HUES64 (cell line): Measurements from ENCODE around the gene REXO2. TPM values are rescaled to one million over a fixed set of nuclear protein-coding genes. Genes with fewer than 3 reads are reported as not detected.
A peak's percentile ranks its signal among the peaks of the same experiment; 100 is the strongest.

Source experiments
- H3K27ac ChIP-seq: 2 replicates; pipeline ENCODE4 v1.7.0; 2013; ENCODE audit warnings: low read depth, low read length, inconsistent platforms
- H3K27me3 ChIP-seq: 2 replicates; pipeline ENCODE4 v1.6.1; 2013; ENCODE audit warnings: mild to moderate bottlenecking, low read length; ENCODE audit not compliant: insufficient read depth
- H3K36me3 ChIP-seq: 2 replicates; pipeline ENCODE4 v1.6.1; 2013; ENCODE audit warnings: mild to moderate bottlenecking, low read length; ENCODE audit not compliant: insufficient read depth
- H3K4me1 ChIP-seq: 2 replicates; pipeline ENCODE4 v1.6.1; 2013; ENCODE audit warnings: mild to moderate bottlenecking, low read length, moderate library complexity; ENCODE audit not compliant: insufficient read depth
- H3K4me3 ChIP-seq: 2 replicates; pipeline ENCODE4 v1.5.1; 2013; ENCODE audit warnings: mild to moderate bottlenecking, low read length, moderate library complexity
- H3K9ac ChIP-seq: 2 replicates; pipeline ENCODE4 v1.6.1; 2013; ENCODE audit warnings: mild to moderate bottlenecking, low read depth, low read length
- H3K9me3 ChIP-seq: 2 replicates; pipeline ENCODE4 v1.6.1; 2013; ENCODE audit warnings: low read depth, low read length; ENCODE audit not compliant: insufficient read depth
- WGBS: fragments of 150-250, 120-280 bp; methylation state at CpG from one replicate; pipeline ENCODE4 v1.1.7; 2013; ENCODE audit warnings: missing lambda C conversion rate; 5-methylcytosine and 5-hydroxymethylcytosine counted together
- polyA plus RNA-seq, 2 experiments: library from polyadenylated mRNA; stranded (reverse); fragments of 50-300 nt; gene quantifications; one replicate each; pipeline ENCODE4 v1.2.3, GENCODE V29; 2013

REXO2 gene
- polyA plus RNA-seq (2013, experiment 1 of 2), result 119 TPM
- 107 TPM for polyA plus RNA-seq (2013, experiment 2 of 2)

- WGBS, result 1% methylated on average over 64 of the region's 64 CpGs
- H3K9ac ChIP-seq, result peak within 1 kb of the TSS; percentile 92
Observed at GRCh38 chr11:114439229-114440120, at the start of gene REXO2. TSS of gene REXO2 (plus strand) at chr11:114439467. CDS start at chr11:114439529, 62 bp downstream.

GRCh38 chr11:114392735-114393667 is 46.3 kb upstream of the REXO2 start:
- Histone ChIP-seq H3K4me1 (peaks cover 14% of the 10 kb centered on the region), H3K9me3 (no peaks in the 10 kb centered on the region), H3K9ac (no peak overlapping the region), H3K36me3 (no peaks in the 10 kb centered on the region), H3K4me3 (no peak overlapping the region), H3K27ac (no peak overlapping the region), H3K27me3 (no peaks in the 10 kb centered on the region)
- 89% methylated on average over 3 of the region's 4 CpGs for WGBS

More at GRCh38 chr11:114439229-114440120, at the start of gene REXO2:
- peaks cover 28% of the 10 kb centered on the region for H3K36me3 ChIP-seq
- H3K27me3 ChIP-seq, result no peaks in the 10 kb centered on the region
- H3K9me3 ChIP-seq, result no peaks in the 10 kb centered on the region
- H3K4me1 ChIP-seq, result peaks cover 32% of the 10 kb centered on the region
- peak within 1 kb of the TSS; percentile 83 for H3K27ac ChIP-seq
- H3K4me3 ChIP-seq, result peak within 1 kb of the TSS; percentile 83

GRCh38 chr11:114395736-114396135 is 43.5 kb upstream of the REXO2 start:
- H3K27me3 ChIP-seq, result no peaks in the 10 kb centered on the region
- H3K9ac ChIP-seq, result no peak overlapping the region
- no peaks in the 10 kb centered on the region for H3K9me3 ChIP-seq
- H3K27ac ChIP-seq, result no peak overlapping the region
- no peaks in the 10 kb centered on the region for H3K36me3 ChIP-seq
- peaks cover 28% of the 10 kb centered on the region for H3K4me1 ChIP-seq
- 41% methylated on average over 3 of the region's 3 CpGs for WGBS
- no peak overlapping the region for H3K4me3 ChIP-seq

GRCh38 chr11:114396916-114397315 is 42.4 kb upstream of the REXO2 start:
- Histone ChIP-seq H3K9me3 (no peaks in the 10 kb centered on the region), H3K4me3 (no peak overlapping the region), H3K27me3 (no peaks in the 10 kb centered on the region), H3K9ac (no peak overlapping the region), H3K4me1 (peaks cover 28% of the 10 kb centered on the region), H3K36me3 (no peaks in the 10 kb centered on the region; the same call in 1 of the 2 replicates), H3K27ac (no peak overlapping the region)

GRCh38 chr11:114397349-114397982 is 41.8 kb upstream of the REXO2 start:
- Histone ChIP-seq H3K9me3 (no peaks in the 10 kb centered on the region), H3K4me1 (peaks cover 28% of the 10 kb centered on the region), H3K9ac (no peak overlapping the region), H3K27me3 (no peaks in the 10 kb centered on the region), H3K27ac (no peak overlapping the region), H3K4me3 (no peak overlapping the region), H3K36me3 (no peaks in the 10 kb centered on the region; the same call in 1 of the 2 replicates)
- 100% methylated on average over 1 of the region's 2 CpGs for WGBS

GRCh38 chr11:114398303-114398920 is 40.9 kb upstream of the REXO2 start:
- Histone ChIP-seq H3K4me3 (peak overlapping the region; percentile 80; the same call in 1 of the 2 replicates), H3K27me3 (no peaks in the 10 kb centered on the region), H3K36me3 (peaks cover 9% of the 10 kb centered on the region), H3K9me3 (no peaks in the 10 kb centered on the region), H3K9ac (no peak overlapping the region), H3K4me1 (peaks cover 28% of the 10 kb centered on the region), H3K27ac (no peak overlapping the region)
- 69% methylated on average over 2 of the region's 4 CpGs for WGBS

GRCh38 chr11:114399490-114400215 is 39.6 kb upstream of the REXO2 start:
- Histone ChIP-seq H3K27me3 (no peaks in the 10 kb centered on the region), H3K4me3 (peak overlapping the region; percentile 80), H3K9ac (peak overlapping the region; percentile 96), H3K9me3 (no peaks in the 10 kb centered on the region), H3K4me1 (peaks cover 28% of the 10 kb centered on the region), H3K27ac (peak overlapping the region; percentile 98), H3K36me3 (peaks cover 21% of the 10 kb centered on the region)
- WGBS, result 3% methylated on average over 29 of the region's 29 CpGs

- Histone ChIP-seq H3K36me3 (peaks cover 28% of the 10 kb centered on the region), H3K4me3 (peak within 1 kb of the TSS; percentile 80), H3K27ac (peak within 1 kb of the TSS; percentile 98), H3K27me3 (no peaks in the 10 kb centered on the region), H3K9me3 (no peaks in the 10 kb centered on the region), H3K4me1 (peaks cover 28% of the 10 kb centered on the region), H3K9ac (peak within 1 kb of the TSS; percentile 96)
- WGBS, result under 1% methylated on average over 65 of the region's 65 CpGs
Observed at GRCh38 chr11:114400216-114400914, 38.9 kb upstream of the REXO2 start, which contains the start of the genes C11orf71 and RBM7. TSS of gene C11orf71 (minus strand) at chr11:114400511. CDS start at chr11:114400331, 180 bp downstream. TSS of gene RBM7 (plus strand) at chr11:114400666. CDS start at chr11:114400672, 6 bp downstream.

GRCh38 chr11:114400915-114401223 is 38.4 kb upstream of the REXO2 start:
- Histone ChIP-seq H3K9me3 (no peaks in the 10 kb centered on the region), H3K27ac (peak overlapping the region; percentile 98), H3K27me3 (no peaks in the 10 kb centered on the region), H3K4me1 (peaks cover 27% of the 10 kb centered on the region), H3K36me3 (peaks cover 33% of the 10 kb centered on the region), H3K9ac (peak overlapping the region; percentile 96), H3K4me3 (peak overlapping the region; percentile 80)
- WGBS, result under 1% methylated on average over 7 of the region's 8 CpGs
